Measurements from ENCODE around the gene CNTNAP2.

GRCh38 chr7:147586526-147586925, 1469.9 kb downstream of the CNTNAP2 start:
- TF ChIP-seq POLR2A (IDR thresholded peaks at IDR 0.05; ENCODE audit: low read length) (no peak), GATA1 (IDR thresholded peaks at IDR 0.05; ENCODE audit: low read depth, low read length) (no peak)
